ENCODE measurements around the gene TNNC2. TPM values are rescaled to one million over a fixed set of nuclear protein-coding genes. Genes with fewer than 3 reads are reported as not detected.

TNNC2 gene
- total RNA-seq, 1 experiment from 2014 or later, result 4.6 TPM

GRCh38 chr20:45867136-45867818 is 40.2 kb upstream of the TNNC2 start:
- no peak overlapping the region for H3K23ac ChIP-seq (ENCODE audit: insufficient read length, low read depth, low read length)
- no peak overlapping the region for H2BK15ac ChIP-seq (ENCODE audit: low read depth, low read length)
- H4K20me1 ChIP-seq (ENCODE audit: control insufficient read depth, insufficient read depth, insufficient read length), result no peaks in the 10 kb centered on the region
- no peak overlapping the region for H2BK12ac ChIP-seq (ENCODE audit: insufficient read length, low read depth, low read length)
- no peak overlapping the region for H4K5ac ChIP-seq (ENCODE audit: insufficient read length, low read depth, low read length)
- H3K9ac ChIP-seq (ENCODE audit: extremely low read depth, insufficient read length, low read length), result no peak overlapping the region
- H3K4ac ChIP-seq (ENCODE audit: low read depth, low read length), result no peak overlapping the region
- no peak overlapping the region for H3K14ac ChIP-seq (ENCODE audit: insufficient read depth, low read length)
- no peak overlapping the region for H3K27ac ChIP-seq (ENCODE audit: insufficient read length, low read depth, low read length)
- H2AK5ac ChIP-seq (ENCODE audit: insufficient read length, low read length), result no peak overlapping the region
- H2BK5ac ChIP-seq (ENCODE audit: insufficient read length, low read length), result no peak overlapping the region
- no peak overlapping the region for H3T11ph ChIP-seq (ENCODE audit: low read length)
- no peak overlapping the region for H2BK120ac ChIP-seq (ENCODE audit: low read depth, low read length, poor library complexity, severe bottlenecking)
- H4K8ac ChIP-seq (replicated peaks; ENCODE audit: insufficient read length, low read depth, low read length), result no peak overlapping the region
- Mint-ChIP-seq H3K9me3 (no peaks in the 10 kb centered on the region), H3K27me3 (ENCODE audit: low read depth) (no peaks in the 10 kb centered on the region), H3K27ac (no peak overlapping the region), H3K36me3 (ENCODE audit: insufficient read depth in 1 of 3, low read depth in 3 of 3) (peaks cover 0 to 4% (median 0%) of the 10 kb centered on the region in 3 experiments; a peak in 1 of 7 replicates), H3K4me1 (no peaks in the 10 kb centered on the region), H3K4me3 (no peak overlapping the region)
- no peaks in the 10 kb centered on the region for H3K27me3 ChIP-seq (ENCODE audit: insufficient read depth, low read length)
- H4K91ac ChIP-seq (ENCODE audit: insufficient read length, low read depth, low read length), result no peak overlapping the region
- H3K56ac ChIP-seq (ENCODE audit: insufficient read length, low read depth, low read length), result no peak overlapping the region
- H3K18ac ChIP-seq (ENCODE audit: insufficient read length, low read depth, low read length), result no peak overlapping the region
- H2BK20ac ChIP-seq (ENCODE audit: low read depth, low read length, poor library complexity, severe bottlenecking), result no peak overlapping the region
- H3K4me1 ChIP-seq (ENCODE audit: insufficient read depth, low read length), result no peaks in the 10 kb centered on the region
- H3K4me2 ChIP-seq (ENCODE audit: insufficient read depth, insufficient read length, low read length), result no peak overlapping the region
- H2AFZ ChIP-seq (ENCODE audit: low read length), result no peak overlapping the region
- no peaks in the 10 kb centered on the region for H3K79me2 ChIP-seq (ENCODE audit: insufficient read depth, low read length)
- TF ChIP-seq CTCF (conservative IDR thresholded peaks at IDR 0.05), result no peak
- DNase-seq, result no peak
- no peaks in the 10 kb centered on the region for H3K9me3 ChIP-seq (ENCODE audit: control insufficient read depth, low read depth, low read length)
- H3K79me1 ChIP-seq (ENCODE audit: insufficient read depth, low read depth, low read length, poor library complexity, severe bottlenecking), result no peaks in the 10 kb centered on the region
- H3K23me2 ChIP-seq (ENCODE audit: insufficient read length, low read depth, low read length, poor library complexity, severe bottlenecking), result no peaks in the 10 kb centered on the region
- no CpG with 5 or more reads among the region's 6 CpGs for WGBS (ENCODE audit: extremely low coverage, insufficient read length, low lambda C conversion rate)

Measured in H9 (cell line).